Activated effector memory CD4-positive, alpha-beta T cell treated with anti-CD3 and anti-CD28 coated beads, Interleukin-2, amount 50 U/mL, for 16 hours (primary cell): ENCODE results near the gene VWCE.
"Not testable (repeated sequence)": the region's sequence is repeated elsewhere in the genome, so short reads cannot be mapped to it uniquely, and the experiment has no call there.

ENCODE experiments used
- DNase-seq: peaks from one replicate; pipeline ENCODE4 v3.0.0-alpha.2; 2020

VWCE gene

DNA sequence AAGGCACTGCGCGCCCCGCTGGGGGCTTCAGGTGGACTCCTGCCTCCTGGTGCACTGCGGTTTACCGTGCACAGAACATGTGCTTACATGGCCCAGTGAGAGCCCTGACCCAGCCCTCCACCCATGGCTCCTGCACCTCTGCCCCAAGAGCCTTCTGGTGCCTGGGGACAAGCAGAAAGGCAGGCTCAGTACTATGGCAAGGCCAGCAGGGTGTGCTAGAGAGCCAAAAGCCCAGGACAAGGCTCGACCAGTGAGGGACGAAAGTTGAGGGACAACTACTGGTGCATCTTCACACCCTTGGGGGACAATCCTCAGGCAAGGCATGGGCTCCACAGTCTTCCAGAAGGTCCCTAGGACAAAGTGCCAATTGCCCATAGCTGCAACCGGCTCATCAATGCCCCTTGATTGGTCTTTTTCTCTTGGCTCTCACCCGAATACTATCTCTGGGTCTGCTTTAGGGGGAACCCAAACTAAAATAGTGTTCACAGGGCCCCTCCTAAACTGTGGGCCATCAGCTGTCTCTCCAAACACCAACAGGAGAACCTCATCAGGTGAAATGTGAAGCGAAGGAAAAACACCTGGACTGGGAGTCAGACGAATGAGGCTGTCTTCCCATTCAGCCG is 40.6 kb downstream of the VWCE start:
- peak; percentile 82 for DNase-seq

DNA sequence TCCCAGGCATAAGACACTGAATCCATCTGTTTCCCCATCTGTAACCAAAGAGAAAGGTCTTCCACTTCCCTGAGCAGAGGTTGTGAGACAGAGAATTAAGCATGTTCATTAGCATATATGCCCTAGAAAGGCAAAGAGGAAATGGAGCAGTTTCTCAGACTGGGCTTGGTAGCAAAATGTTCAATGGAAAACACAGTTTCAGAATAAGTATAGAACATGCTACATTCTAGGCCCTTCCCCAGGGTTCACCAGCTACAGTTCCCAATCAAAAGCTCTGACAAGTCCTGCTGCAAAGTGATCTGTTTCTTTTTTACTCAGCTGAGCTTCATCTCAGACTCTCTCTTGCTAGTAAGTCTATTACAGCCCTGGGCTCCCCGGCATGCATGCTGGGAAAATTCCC is 42.8 kb downstream of the VWCE start:
- DNase-seq, result not testable (repeated sequence)

DNA sequence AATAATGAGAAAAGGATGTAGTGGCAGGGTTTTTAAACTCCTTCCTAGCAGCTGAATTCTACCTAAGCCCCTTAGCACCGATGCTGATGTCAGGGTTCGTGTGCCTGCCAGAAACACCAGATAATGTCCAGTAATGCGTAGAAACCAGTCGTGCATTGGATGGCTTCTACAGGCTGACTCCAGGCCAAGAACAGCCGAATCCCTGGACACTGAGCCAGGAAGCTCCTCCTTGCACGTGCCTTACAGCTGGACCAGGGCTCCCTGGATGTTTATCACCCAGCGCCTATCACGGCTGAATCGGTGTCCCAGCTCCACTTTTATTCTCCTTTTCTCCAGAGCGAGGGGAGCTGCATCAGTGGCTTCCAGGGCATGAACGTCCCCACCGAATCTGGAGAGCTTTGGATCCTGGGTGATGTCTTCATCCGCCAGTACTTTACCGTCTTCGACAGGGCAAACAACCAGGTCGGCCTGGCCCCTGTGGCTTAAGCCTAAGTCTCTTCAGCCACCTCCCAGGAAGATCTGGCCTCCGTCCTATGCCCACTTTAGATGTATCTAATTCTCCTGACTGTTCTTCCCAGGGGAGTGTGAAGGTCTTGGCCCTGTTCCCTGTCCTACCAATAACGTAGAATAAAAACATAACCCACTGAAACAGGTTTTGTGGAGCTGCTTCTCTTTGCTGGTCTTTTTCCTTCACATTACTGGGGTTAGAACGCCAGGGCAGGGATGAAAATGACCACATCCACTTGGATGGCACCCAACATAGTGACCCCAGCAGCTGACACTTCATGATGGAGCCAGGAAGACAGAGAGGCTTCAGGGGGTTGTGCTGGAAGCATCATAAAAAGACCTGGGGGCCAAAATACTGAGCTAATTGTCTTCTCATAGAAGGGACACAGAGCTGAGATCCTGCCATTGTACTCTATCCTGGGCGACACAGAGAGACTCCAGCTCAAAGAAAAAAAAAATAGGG is 44.0 kb downstream of the VWCE start:
- DNase-seq, result not testable (repeated sequence)

DNA sequence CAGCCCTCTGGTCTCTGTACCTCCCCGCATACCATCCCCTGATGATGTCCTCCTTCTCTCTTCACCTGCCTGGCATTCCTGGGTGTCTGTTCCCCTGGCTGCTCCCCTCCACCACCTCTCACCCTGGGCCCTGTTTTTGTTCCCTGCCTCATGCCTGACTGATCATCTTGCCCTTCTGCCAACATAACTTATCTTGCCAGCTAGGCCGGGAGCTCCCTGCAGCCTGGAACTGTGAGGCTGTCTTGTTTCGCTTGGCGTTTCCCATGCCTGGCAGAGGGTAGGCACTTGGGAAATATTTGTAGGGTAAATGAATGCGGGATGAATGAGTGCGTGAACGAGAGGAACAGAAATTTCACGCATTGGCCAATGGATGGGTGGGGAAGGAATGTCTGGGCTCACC is 45.9 kb downstream of the VWCE start:
- DNase-seq, result not testable (repeated sequence)

DNA sequence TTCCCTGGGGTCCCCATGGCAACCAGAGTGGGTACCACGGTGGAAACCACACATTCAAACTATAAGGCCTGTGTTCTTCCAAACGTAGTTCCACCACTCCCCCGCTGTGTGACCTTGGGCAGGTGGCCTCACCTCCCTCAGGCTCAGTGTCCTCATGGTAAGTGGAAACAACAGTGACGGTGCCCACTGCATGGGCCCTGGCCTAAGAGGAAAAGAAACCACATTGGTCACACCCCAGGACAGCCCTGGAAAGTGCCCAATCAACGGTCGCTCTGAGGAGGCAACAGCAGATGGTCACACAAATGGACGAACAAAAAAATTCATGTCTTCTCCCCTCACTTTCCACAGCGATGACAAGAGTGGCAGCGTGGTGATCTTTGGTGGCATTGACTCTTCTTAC is 47.0 kb downstream of the VWCE start:
- not testable (repeated sequence) for DNase-seq

DNA sequence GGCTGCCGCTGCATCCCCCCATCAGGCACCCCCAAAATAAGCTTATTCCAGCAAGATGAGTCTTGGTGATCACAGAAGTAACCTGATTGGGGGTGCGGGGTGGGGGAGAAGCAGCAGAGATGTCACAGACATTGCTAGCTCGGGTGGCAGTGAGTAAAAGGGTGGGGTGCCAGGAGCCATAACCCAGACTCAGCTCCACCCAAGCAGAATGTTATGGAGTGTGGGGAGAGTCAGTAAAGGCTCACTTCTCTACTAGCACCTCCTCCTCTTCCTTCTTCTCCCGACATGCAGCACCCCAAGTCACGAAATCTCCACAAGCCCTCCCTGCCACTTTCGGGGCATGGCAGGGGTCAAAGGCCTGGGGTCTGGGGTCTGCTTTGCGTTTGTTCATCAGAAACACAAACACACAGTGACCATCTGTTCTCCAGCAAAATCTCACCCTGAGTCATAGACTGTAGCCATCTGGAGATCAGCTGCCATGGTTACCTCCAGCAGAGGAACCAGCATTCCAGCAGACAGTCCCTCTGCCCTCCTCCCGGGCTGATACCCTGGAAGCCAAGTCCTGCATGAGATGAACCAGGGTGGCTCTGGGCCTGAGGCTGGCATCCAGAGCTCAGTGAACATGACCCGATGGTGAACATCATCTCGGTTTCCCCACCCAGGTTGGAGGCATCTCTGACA is 49.7 kb downstream of the VWCE start:
- DNase-seq, result not testable (repeated sequence)

DNA sequence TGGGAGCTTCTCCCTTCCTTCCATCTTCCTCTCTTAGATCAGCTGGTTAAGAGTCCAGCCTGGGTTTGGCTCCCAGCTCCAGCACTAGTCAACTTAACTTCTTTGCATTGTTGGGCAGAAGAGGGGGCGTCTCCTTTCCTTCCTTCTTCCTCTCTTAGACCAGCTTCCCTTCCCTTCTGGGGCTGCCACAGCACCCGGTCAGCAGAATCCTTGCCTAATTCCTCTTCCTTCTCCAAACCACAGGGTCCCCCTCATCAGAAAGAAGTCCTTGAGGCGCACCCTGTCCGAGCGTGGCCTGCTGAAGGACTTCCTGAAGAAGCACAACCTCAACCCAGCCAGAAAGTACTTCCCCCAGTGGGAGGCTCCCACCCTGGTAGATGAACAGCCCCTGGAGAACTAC is 53.6 kb downstream of the VWCE start:
- DNase-seq, result not testable (repeated sequence)

DNA sequence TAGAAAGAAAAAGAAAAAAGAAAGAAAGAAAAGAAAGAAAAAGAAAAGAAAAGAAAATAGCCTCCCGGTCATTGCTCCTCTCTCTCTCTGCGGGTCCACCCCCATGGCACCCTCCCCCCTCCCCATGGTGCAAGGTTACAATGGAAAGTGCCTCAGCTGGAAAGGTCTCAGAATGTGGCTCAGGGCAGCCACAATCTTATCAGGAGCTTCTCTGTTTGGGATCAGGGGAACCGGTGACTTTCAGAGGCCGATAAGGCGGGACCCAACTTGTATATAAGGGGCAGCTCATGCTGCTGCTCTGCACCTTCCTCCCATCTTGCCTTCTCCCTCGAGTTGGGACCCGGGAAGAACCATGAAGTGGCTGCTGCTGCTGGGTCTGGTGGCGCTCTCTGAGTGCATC is 54.2 kb downstream of the VWCE start, which contains the start of gene PGA5:
Gene PGA5 (plus strand): TSS at position 301 of the 400 bp plus-strand sequence. CDS start 52 bp downstream, at position 353.
- not testable (repeated sequence) for DNase-seq

DNA sequence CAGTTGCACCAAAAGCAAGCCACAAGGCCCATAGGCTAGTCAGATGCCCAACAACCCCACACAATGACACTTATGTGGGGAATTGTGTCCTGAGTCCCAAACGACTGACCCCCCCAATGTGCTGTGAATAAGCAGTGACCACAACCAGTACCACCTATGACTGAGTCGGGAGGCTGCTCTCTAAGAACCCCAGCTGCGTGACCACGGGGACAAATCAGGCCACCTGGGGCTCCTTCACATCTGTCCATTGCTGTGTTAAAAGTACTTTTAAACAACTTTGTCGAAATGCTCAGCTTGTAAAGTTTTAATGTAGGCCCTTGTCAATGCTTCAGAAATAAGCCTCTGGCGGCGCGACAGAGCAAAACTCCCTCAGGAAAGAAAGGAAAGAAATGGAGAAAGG is 54.8 kb downstream of the VWCE start:
- DNase-seq, result not testable (repeated sequence)

DNA sequence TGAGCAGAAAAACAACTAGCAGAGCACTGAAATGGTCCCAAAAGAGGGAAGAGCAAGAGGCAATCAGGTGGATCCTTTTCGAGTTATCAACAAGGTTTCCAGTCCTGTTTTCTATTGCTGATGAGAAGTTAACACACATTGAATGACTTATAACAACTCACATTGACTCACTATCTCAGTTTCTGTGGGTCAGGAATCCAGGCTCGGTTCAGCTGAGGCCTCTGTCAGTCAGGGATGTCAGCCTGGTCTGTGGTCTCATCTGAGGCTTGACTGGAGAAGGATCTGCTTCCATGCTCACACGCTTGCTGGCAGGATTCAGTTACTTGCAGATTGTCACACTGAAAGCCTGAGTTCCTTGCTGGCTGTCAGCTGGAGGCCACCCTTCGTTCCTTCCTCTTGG is 58.0 kb downstream of the VWCE start:
- DNase-seq, result not testable (repeated sequence)

DNA sequence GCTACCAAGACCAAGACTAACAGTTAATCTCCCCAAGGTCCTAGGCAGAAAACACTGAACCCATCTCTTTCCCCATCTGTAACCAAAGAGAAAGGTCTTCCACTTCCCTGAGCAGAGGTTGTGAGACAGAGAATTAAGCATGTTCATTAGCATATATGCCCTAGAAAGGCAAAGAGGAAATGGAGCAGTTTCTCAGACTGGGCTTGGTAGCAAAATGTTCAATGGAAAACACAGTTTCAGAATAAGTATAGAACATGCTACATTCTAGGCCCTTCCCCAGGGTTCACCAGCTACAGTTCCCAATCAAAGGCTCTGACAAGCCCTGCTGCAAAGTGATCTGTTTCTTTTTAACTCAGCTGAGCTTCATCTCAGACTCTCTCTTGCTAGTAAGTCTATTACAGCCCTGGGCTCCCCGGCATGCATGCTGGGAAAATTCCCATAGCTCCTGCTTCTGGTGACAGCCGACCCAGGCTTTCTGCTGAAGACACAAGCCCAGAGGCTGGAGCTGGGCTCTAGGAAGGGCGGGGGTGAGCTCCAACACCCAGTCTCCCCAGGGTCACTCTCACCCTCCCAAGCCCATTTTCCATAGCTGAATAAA is 62.5 kb downstream of the VWCE start:
- DNase-seq, result not testable (repeated sequence)

DNA sequence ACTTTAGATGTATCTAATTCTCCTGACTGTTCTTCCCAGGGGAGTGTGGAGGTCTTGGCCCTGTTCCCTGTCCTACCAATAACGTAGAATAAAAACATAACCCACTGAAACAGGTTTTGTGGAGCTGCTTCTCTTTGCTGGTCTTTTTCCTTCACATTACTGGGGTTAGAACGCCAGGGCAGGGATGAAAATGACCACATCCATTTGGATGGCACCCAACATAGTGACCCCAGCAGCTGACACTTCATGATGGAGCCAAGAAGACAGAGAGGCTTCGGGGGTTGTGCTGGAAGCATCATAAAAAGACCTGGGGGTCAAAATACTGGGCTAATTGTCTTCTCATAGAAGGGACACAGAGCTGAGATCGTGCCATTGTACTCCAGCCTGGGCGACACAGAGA is 63.5 kb downstream of the VWCE start:
- not testable (repeated sequence) for DNase-seq

DNA sequence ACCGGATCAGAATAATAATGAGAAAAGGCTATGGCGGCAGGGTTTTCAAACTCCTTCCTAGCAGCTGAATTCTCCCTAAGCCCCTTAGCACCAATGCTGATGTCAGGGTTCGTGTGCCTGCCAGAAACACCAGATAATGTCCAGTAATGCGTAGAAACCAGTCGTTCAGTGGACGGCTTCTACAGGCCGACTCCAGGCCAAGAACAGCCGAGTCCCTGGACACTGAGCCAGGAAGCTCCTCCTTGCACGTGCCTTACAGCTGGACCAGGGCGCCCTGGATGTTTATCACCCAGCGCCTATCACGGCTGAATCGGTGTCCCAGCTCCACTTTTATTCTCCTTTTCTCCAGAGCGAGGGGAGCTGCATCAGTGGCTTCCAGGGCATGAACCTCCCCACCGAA is 64.1 kb downstream of the VWCE start:
- not testable (repeated sequence) for DNase-seq

DNA sequence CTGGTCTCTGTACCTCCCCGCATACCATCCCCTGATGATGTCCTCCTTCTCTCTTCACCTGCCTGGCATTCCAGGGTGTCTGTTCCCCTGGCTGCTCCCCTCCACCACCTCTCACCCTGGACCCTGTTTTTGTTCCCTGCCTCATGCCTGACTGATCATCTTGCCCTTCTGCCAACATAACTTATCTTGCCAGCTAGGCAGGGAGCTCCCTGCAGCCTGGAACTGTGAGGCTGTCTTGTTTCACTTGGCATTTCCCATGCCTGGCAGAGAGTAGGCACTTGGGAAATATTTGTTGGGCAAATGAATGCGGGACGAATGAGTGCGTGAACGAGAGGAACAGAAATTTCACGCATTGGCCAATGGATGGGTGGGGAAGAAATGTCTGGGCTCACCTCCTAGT is 65.7 kb downstream of the VWCE start:
- DNase-seq, result not testable (repeated sequence)

DNA sequence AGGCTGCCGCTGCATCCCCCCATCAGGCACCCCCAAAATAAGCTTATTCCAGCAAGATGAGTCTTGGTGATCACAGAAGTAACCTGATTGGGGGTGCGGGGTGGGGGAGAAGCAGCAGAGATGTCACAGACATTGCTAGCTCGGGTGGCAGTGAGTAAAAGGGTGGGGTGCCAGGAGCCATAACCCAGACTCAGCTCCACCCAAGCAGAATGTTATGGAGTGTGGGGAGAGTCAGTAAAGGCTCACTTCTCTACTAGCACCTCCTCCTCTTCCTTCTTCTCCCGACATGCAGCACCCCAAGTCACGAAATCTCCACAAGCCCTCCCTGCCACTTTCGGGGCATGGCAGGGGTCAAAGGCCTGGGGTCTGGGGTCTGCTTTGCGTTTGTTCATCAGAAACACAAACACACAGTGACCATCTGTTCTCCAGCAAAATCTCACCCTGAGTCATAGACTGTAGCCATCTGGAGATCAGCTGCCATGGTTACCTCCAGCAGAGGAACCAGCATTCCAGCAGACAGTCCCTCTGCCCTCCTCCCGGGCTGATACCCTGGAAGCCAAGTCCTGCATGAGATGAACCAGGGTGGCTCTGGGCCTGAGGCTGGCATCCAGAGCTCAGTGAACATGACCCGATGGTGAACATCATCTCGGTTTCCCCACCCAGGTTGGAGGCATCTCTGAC is 68.5 kb downstream of the VWCE start:
- DNase-seq, result not testable (repeated sequence)

DNA sequence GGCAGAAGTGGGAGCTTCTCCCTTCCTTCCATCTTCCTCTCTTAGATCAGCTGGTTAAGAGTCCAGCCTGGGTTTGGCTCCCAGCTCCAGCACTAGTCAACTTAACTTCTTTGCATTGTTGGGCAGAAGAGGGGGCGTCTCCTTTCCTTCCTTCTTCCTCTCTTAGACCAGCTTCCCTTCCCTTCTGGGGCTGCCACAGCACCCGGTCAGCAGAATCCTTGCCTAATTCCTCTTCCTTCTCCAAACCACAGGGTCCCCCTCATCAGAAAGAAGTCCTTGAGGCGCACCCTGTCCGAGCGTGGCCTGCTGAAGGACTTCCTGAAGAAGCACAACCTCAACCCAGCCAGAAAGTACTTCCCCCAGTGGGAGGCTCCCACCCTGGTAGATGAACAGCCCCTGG is 72.4 kb downstream of the VWCE start:
- DNase-seq, result not testable (repeated sequence)

DNA sequence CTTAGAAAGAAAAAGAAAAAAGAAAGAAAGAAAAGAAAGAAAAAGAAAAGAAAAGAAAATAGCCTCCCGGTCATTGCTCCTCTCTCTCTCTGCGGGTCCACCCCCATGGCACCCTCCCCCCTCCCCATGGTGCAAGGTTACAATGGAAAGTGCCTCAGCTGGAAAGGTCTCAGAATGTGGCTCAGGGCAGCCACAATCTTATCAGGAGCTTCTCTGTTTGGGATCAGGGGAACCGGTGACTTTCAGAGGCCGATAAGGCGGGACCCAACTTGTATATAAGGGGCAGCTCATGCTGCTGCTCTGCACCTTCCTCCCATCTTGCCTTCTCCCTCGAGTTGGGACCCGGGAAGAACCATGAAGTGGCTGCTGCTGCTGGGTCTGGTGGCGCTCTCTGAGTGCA is 73.1 kb downstream of the VWCE start, which contains the start of gene PGA4:
Gene PGA4 (plus strand): TSS at position 301 of the 400 bp plus-strand sequence. CDS start 54 bp downstream, at position 355.
- not testable (repeated sequence) for DNase-seq

DNA sequence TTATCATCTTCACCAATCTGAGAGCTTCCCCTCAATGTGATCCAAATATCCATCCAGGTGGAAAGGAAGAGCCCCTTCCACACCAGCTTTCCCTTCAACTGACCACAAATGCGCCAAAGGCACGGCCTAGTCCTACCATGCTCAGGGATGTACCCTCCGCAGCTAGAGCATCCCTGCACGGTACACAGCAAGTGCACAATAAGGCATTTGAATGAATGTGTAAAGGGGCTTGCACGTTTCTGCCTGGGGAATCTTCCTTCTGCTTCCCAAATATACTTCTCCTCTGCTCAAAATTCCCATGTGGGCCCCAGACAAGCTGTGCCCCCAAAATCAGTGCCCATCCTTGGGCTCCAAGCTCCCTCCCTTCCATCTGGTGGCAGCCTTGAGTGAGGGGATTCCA is 76.1 kb downstream of the VWCE start:
- not testable (repeated sequence) for DNase-seq

DNA sequence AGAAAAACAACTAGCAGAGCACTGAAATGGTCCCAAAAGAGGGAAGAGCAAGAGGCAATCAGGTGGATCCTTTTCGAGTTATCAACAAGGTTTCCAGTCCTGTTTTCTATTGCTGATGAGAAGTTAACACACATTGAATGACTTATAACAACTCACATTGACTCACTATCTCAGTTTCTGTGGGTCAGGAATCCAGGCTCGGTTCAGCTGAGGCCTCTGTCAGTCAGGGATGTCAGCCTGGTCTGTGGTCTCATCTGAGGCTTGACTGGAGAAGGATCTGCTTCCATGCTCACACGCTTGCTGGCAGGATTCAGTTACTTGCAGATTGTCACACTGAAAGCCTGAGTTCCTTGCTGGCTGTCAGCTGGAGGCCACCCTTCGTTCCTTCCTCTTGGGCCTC is 76.8 kb downstream of the VWCE start:
- not testable (repeated sequence) for DNase-seq

DNA sequence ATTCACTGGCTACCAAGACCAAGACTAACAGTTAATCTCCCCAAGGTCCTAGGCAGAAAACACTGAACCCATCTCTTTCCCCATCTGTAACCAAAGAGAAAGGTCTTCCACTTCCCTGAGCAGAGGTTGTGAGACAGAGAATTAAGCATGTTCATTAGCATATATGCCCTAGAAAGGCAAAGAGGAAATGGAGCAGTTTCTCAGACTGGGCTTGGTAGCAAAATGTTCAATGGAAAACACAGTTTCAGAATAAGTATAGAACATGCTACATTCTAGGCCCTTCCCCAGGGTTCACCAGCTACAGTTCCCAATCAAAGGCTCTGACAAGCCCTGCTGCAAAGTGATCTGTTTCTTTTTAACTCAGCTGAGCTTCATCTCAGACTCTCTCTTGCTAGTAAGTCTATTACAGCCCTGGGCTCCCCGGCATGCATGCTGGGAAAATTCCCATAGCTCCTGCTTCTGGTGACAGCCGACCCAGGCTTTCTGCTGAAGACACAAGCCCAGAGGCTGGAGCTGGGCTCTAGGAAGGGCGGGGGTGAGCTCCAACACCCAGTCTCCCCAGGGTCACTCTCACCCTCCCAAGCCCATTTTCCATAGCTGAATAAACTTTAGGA is 81.3 kb downstream of the VWCE start:
- DNase-seq, result not testable (repeated sequence)

DNA sequence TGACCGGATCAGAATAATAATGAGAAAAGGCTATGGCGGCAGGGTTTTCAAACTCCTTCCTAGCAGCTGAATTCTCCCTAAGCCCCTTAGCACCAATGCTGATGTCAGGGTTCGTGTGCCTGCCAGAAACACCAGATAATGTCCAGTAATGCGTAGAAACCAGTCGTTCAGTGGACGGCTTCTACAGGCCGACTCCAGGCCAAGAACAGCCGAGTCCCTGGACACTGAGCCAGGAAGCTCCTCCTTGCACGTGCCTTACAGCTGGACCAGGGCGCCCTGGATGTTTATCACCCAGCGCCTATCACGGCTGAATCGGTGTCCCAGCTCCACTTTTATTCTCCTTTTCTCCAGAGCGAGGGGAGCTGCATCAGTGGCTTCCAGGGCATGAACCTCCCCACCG is 82.9 kb downstream of the VWCE start:
- DNase-seq, result not testable (repeated sequence)
